Neural cell (in vitro differentiated cells): ENCODE results near the gene CTNNA2.

Experiments used
- EZH2 ChIP-seq: fragments of 200-600, 300-800 bp; shearing (Covaris generic), sonication (generic); IDR thresholded peaks from 2 replicates; pipeline ENCODE4 v1.6.1; 2014; ENCODE audit warnings: antibody characterized with exemption, low read length, borderline replicate concordance, mild to moderate bottlenecking; ENCODE audit not compliant: insufficient read depth, poor library complexity, severe bottlenecking
- TAF1 ChIP-seq: IDR thresholded peaks from 2 replicates; pipeline ENCODE4 v1.6.1; 2012; ENCODE audit warnings: low read depth
- TF ChIP-seq, protein P1 (sequence below): fragments of 450-650 bp; IDR thresholded peaks from 2 replicates; pipeline ENCODE4 v1.5.1; 2014; ENCODE audit warnings: antibody characterized with exemption, mild to moderate bottlenecking, moderate library complexity; ENCODE audit not compliant: poor library complexity, severe bottlenecking

DNA sequence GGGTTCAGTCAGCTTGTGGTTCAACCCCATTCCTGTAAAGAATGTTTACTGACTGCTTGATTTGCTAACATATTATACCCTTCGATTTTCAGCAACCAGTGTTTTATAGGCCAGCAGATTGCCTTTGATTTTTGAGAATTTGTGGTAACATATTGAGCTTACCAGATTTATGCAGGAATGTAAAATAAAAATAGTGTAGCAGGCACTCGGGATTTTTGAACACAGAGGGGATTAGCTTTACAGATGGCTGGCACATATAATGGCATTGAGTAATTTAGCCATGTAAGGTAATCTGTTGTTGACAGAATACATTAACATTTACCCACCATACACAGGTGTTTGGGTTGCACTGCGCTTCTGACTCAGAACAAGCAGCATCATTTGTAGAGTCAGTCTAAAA is 437.7 kb downstream of the CTNNA2 start:
- TF ChIP-seq, protein P1, sequence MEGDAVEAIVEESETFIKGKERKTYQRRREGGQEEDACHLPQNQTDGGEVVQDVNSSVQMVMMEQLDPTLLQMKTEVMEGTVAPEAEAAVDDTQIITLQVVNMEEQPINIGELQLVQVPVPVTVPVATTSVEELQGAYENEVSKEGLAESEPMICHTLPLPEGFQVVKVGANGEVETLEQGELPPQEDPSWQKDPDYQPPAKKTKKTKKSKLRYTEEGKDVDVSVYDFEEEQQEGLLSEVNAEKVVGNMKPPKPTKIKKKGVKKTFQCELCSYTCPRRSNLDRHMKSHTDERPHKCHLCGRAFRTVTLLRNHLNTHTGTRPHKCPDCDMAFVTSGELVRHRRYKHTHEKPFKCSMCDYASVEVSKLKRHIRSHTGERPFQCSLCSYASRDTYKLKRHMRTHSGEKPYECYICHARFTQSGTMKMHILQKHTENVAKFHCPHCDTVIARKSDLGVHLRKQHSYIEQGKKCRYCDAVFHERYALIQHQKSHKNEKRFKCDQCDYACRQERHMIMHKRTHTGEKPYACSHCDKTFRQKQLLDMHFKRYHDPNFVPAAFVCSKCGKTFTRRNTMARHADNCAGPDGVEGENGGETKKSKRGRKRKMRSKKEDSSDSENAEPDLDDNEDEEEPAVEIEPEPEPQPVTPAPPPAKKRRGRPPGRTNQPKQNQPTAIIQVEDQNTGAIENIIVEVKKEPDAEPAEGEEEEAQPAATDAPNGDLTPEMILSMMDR = no peak
- TF ChIP-seq EZH2 (no peak), TAF1 (no peak)
